Peyer's patch (tissue), 4 donors: ENCODE measurements around the gene LAIR2.
"Not testable (repeated sequence)": the region's sequence is repeated elsewhere in the genome, so short reads cannot be mapped to it uniquely, and the experiment has no call there.

ENCODE experiments used
- CTCF ChIP-seq, 6 experiments: fragments of 450-650 bp in 4 of 6; fragments of 200-600 bp in 2 of 6; sonication (generic) in 1 of 6; IDR thresholded peaks; one replicate each; pipeline ENCODE4 v1.5.1; 2017 to 2019; ENCODE audit warnings: antibody characterized with exemption in 6 of 6, mild to moderate bottlenecking in 3 of 6, moderate library complexity in 1 of 6
- POLR2A ChIP-seq, 2 donors: fragments of 450-650 bp; IDR thresholded peaks; one replicate each; pipeline ENCODE4 v1.5.1; 2017; ENCODE audit warnings: antibody characterized with exemption in 2 of 2, mild to moderate bottlenecking in 2 of 2, moderate library complexity in 2 of 2

- TF ChIP-seq CTCF, POLR2A (IDR thresholded peaks at IDR 0.05): not testable (repeated sequence)
These were observed 36.5 kb upstream of the LAIR2 start for GRCh38 chr19:54466110-54466480.
